Measurements from ENCODE around the gene ZNF559. TPM values are rescaled to one million over a fixed set of nuclear protein-coding genes. Genes with fewer than 3 reads are reported as not detected.
"Not testable (repeated sequence)": the region's sequence is repeated elsewhere in the genome, so short reads cannot be mapped to it uniquely, and the experiment has no call there.

The ZNF559 gene
- total RNA-seq, 1 experiment from 2014 or later, result 19.7 TPM

- H2AK5ac ChIP-seq (ENCODE audit: insufficient read length, low read length); H4K91ac ChIP-seq (ENCODE audit: insufficient read length, low read depth, low read length); H3K4me2 ChIP-seq (ENCODE audit: insufficient read depth, insufficient read length, low read length); H3K79me1 ChIP-seq (ENCODE audit: insufficient read depth, low read depth, low read length, poor library complexity, severe bottlenecking); H4K20me1 ChIP-seq (ENCODE audit: control insufficient read depth, insufficient read depth, insufficient read length); H3K79me2 ChIP-seq (ENCODE audit: insufficient read depth, low read length); H4K8ac ChIP-seq (replicated peaks; ENCODE audit: insufficient read length, low read depth, low read length); H3K27me3 Mint-ChIP-seq (ENCODE audit: low read depth); H2AFZ ChIP-seq (ENCODE audit: low read length); H3T11ph ChIP-seq (ENCODE audit: low read length); H3K14ac ChIP-seq (ENCODE audit: insufficient read depth, low read length); H3K18ac ChIP-seq (ENCODE audit: insufficient read length, low read depth, low read length); H3K23ac ChIP-seq (ENCODE audit: insufficient read length, low read depth, low read length); H3K9me3 ChIP-seq (ENCODE audit: control insufficient read depth, low read depth, low read length); H2BK120ac ChIP-seq (ENCODE audit: low read depth, low read length, poor library complexity, severe bottlenecking); H2BK12ac ChIP-seq (ENCODE audit: insufficient read length, low read depth, low read length); H3K27ac Mint-ChIP-seq; H3K9ac ChIP-seq (ENCODE audit: extremely low read depth, insufficient read length, low read length); H3K27me3 ChIP-seq (ENCODE audit: insufficient read depth, low read length); H2BK15ac ChIP-seq (ENCODE audit: low read depth, low read length); H4K5ac ChIP-seq (ENCODE audit: insufficient read length, low read depth, low read length); H3K27ac ChIP-seq (ENCODE audit: insufficient read length, low read depth, low read length); H3K56ac ChIP-seq (ENCODE audit: insufficient read length, low read depth, low read length); H2BK5ac ChIP-seq (ENCODE audit: insufficient read length, low read length); H3K4ac ChIP-seq (ENCODE audit: low read depth, low read length); DNase-seq; H3K4me1 ChIP-seq (ENCODE audit: insufficient read depth, low read length); H3K23me2 ChIP-seq (ENCODE audit: insufficient read length, low read depth, low read length, poor library complexity, severe bottlenecking); H2BK20ac ChIP-seq (ENCODE audit: low read depth, low read length, poor library complexity, severe bottlenecking): not testable (repeated sequence)
- no CpG with 5 or more reads among the region's 10 CpGs for WGBS (ENCODE audit: extremely low coverage, insufficient read length, low lambda C conversion rate)
- H3K4me3 Mint-ChIP-seq, result peak overlapping the region in 1 of 2 experiments; percentile 88; a peak in 2 of 5 replicates
- peaks cover 29 to 36% (median 35%) of the 10 kb centered on the region in 3 experiments for H3K36me3 Mint-ChIP-seq (ENCODE audit: insufficient read depth in 1 of 3, low read depth in 3 of 3)
- H3K4me1 Mint-ChIP-seq, result peaks cover 5 to 10% of the 10 kb centered on the region in 2 experiments; a peak in 3 of 4 replicates
- peaks cover 55 to 72% of the 10 kb centered on the region in 2 experiments for H3K9me3 Mint-ChIP-seq
Observed at GRCh38 chr19:9322201-9322600, 1.8 kb upstream of the ZNF559 start.

Measured in H9 (cell line).